ENCODE results near the gene RPS3. TPM values are rescaled to one million over a fixed set of nuclear protein-coding genes. Genes with fewer than 3 reads are reported as not detected.
A peak's percentile ranks its signal among the peaks of the same experiment; 100 is the strongest.

RPS3 gene
- total and polyA plus RNA-seq, 9 of the 15 experiments (the other 6 are each of a cell fraction or from before 2014, with no cell fraction given) = 2,700 to 5,771 (median 3,679) TPM

DNA sequence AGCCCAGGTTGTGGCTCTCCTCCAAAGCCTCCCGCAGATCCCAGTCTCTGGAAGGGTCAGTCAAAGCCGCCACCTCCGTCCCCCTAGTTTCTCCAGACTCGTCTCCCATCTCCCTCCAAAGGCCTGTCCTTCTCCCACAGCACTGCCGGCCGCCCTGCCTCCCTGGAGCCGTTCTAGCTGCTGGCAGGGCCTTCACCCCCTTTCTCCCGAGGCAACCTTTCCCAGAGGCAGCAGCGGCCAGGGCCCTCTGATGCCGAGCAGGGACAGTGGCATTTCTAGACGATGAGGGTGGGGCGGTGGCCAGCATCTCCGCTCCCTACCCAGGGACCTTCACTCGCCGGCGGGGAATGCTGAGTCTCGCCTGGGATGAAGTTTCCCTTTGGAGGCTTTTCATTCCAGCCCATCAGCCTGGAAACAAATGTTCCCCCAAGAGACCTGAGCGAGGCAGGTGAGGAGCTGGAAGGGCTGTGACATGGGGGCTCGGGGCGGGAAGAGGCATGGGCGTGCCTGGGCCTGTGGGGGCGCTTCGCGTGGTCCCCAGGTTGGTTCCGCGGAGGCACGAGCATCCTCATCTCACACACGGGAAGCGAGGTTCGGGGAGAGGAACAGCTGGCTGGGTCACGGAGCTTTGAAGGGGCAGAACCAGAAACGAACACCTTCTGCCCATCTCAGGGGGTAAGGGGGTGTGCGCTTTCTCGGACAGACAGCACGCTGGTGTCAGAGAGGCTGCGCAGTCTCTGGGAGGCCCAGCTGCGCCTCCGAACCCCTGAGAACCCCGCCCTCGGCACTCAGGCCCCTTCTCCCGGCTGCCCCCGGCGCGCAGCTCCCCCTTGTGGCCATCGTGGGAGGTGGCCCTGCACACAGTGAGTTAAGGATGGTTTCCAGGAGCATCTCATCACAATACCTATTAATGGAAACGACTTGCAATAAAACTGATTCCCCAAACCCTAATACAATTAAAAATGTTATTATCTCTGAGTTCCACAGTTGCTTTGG, 51.8 kb downstream of the RPS3 start (continued):
- TF ChIP-seq, protein P1, sequence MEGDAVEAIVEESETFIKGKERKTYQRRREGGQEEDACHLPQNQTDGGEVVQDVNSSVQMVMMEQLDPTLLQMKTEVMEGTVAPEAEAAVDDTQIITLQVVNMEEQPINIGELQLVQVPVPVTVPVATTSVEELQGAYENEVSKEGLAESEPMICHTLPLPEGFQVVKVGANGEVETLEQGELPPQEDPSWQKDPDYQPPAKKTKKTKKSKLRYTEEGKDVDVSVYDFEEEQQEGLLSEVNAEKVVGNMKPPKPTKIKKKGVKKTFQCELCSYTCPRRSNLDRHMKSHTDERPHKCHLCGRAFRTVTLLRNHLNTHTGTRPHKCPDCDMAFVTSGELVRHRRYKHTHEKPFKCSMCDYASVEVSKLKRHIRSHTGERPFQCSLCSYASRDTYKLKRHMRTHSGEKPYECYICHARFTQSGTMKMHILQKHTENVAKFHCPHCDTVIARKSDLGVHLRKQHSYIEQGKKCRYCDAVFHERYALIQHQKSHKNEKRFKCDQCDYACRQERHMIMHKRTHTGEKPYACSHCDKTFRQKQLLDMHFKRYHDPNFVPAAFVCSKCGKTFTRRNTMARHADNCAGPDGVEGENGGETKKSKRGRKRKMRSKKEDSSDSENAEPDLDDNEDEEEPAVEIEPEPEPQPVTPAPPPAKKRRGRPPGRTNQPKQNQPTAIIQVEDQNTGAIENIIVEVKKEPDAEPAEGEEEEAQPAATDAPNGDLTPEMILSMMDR (IDR thresholded peaks at IDR 0.05 in 2 of 3, conservative IDR thresholded peaks at IDR 0.05 in 1 of 3; ENCODE audit: insufficient read depth in 2 of 3, low read depth in 1 of 3, low read length in 3 of 3) = peak; percentile 79 to 88 (median 84)
- TF ChIP-seq CBX3 (IDR thresholded peaks at IDR 0.05; ENCODE audit: borderline replicate concordance in 1 of 2, low read length in 2 of 2) (peak in 1 of 2 experiments; percentile 76; a peak in 1 of 3 replicates), NRF1 (conservative IDR thresholded peaks at IDR 0.05 in 1 of 2, IDR thresholded peaks at IDR 0.05 in 1 of 2) (peak; percentile 25 to 41; a peak in 2 of 4 replicates), RAD21 (CRISPR knock-in tag; conservative IDR thresholded peaks at IDR 0.05 in 1 of 2, IDR thresholded peaks at IDR 0.05 in 1 of 2) (peak in 1 of 2 experiments; percentile 69; a peak in 3 of 4 replicates), CHCHD3 (CRISPR knock-in tag; IDR thresholded peaks at IDR 0.05) (no peak), RNF2 (IDR thresholded peaks at IDR 0.05) (no peak), POLR2G (IDR thresholded peaks at IDR 0.05; ENCODE audit: low read depth, low read length) (0 out of 2 replicates have a peak, but pooled peaks have one; percentile 15), CBX5 (IDR thresholded peaks at IDR 0.05; ENCODE audit: borderline replicate concordance, low read depth) (peak; percentile 52; the same call in 1 of the 2 replicates), PRMT5 (CRISPR knock-in tag; IDR thresholded peaks at IDR 0.05) (no peak), ZBTB7A (IDR thresholded peaks at IDR 0.05; ENCODE audit: borderline replicate concordance, control insufficient read depth, low read depth, low read length) (peak; percentile 68; the same call in 1 of the 2 replicates)
- TF ChIP-seq, protein P2, sequence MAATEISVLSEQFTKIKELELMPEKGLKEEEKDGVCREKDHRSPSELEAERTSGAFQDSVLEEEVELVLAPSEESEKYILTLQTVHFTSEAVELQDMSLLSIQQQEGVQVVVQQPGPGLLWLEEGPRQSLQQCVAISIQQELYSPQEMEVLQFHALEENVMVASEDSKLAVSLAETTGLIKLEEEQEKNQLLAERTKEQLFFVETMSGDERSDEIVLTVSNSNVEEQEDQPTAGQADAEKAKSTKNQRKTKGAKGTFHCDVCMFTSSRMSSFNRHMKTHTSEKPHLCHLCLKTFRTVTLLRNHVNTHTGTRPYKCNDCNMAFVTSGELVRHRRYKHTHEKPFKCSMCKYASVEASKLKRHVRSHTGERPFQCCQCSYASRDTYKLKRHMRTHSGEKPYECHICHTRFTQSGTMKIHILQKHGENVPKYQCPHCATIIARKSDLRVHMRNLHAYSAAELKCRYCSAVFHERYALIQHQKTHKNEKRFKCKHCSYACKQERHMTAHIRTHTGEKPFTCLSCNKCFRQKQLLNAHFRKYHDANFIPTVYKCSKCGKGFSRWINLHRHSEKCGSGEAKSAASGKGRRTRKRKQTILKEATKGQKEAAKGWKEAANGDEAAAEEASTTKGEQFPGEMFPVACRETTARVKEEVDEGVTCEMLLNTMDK (IDR thresholded peaks at IDR 0.05; ENCODE audit: borderline replicate concordance, insufficient read depth, low read depth, low read length, poor library complexity, severe bottlenecking) = peak; percentile 87
- TF ChIP-seq, protein P3, sequence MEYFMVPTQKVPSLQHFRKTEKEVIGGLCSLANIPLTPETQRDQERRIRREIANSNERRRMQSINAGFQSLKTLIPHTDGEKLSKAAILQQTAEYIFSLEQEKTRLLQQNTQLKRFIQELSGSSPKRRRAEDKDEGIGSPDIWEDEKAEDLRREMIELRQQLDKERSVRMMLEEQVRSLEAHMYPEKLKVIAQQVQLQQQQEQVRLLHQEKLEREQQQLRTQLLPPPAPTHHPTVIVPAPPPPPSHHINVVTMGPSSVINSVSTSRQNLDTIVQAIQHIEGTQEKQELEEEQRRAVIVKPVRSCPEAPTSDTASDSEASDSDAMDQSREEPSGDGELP (CRISPR knock-in tag; IDR thresholded peaks at IDR 0.05; ENCODE audit: borderline replicate concordance) = peak; percentile 55; the same call in 1 of the 2 replicates

Measured in K562 (cell line).